ENCODE data around the gene CCT8.
A peak's percentile ranks its signal among the peaks of the same experiment; 100 is the strongest.

The CCT8 gene

DNA sequence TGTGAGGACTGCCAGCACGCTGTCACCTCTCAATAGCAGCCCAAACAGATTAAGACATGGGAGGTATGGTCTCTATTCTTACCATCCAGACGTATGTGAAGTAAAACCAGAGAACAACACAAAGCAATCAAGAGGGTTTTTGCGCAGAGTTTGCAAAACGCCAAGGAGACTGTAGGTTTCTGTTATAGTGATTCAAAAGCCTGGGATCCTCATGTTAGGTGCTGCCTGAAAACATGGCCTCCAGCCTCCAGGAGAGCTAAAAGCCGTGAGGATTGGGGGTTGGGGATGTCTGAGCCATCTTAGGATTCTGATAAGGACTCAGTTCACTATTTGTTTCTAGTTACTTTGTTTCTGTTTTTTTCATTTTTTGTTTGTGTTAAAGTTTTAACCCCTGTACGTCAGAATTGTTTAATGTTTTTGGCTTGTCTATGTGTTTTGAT, 4.2 kb upstream of the CCT8 start:
- no peak for DNase-seq (ENCODE audit: low read depth)

DNA sequence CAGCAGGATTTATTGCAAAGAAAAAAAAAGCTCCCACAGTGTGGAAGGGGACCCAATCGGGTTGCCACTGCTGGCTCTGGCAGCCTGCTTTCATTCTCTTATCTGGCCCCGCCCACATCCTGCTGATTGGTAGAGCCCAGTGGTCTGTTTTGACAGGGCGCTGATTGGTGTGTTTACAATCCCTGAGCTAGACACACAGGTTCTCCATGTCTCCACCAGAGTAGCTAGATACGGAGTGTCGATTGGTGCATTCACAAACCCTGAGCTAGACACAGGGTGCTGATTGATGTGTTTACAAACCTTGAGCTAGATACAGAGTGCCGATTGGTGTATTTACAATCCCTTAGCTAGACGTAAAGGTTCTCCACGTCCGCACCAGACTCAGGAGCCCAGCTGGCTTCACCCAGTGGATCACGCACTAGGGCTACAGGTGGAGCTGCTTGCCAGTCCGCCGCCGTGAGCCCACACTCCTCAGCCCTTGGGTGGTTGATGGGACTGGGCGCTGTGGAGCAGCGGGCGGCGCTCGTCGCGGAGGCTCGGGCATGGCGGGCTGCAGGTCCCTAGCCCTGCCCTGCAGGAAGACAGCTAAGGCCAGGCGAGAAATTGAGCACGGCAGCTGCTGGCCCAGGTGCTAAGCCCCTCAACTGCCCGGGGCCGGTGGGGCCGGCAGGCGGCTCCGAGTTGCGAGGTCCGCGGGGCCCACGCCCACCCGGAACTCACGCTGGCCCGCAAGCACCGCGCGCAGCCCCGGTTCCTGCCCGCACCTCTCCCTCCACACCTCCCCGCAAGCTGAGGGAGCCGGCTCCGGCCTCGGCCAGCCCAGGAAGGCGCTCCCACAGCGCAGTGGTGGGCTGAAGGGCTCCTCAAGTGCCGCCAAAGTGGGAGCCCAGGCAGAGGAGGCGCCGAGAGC, 3.5 kb upstream of the CCT8 start:
- peak; percentile 54 for DNase-seq (ENCODE audit: low read depth)

DNA sequence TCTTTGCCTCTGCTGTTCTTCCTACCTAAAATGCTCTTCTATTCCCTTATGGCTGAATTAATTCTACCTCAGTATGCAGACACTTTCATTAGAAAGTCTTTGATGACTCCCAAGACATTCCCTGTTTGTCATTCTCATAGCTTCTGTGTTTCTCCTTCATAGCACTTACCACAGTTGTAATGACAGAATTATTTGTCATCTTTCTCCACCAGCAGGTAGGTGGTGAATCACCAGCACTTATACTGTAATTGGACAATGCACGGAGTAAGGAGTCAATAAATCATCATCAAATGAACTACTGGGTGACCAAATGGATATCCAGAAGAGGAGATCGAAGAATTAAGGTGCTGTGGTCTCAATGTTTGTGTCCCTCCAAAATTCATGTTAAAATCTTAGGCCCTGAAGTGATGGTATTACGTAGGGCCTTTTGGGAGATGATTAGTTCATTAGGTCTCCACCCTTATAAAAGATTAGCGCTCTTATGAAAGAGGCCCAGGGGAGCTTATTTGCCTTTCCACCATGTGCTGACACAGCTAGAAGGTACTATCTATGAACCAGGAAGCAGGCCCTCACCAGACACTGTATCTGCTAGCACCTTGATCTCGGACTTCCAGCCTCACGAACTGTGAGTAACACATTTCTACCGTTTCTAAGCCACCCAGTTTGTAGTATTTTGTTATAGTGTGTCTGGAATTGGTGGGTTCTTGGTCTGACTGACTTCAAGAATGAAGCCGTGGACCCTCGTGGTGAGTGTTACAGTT, 2.4 kb upstream of the CCT8 start:
- no peak for DNase-seq (ENCODE audit: low read depth)

DNA sequence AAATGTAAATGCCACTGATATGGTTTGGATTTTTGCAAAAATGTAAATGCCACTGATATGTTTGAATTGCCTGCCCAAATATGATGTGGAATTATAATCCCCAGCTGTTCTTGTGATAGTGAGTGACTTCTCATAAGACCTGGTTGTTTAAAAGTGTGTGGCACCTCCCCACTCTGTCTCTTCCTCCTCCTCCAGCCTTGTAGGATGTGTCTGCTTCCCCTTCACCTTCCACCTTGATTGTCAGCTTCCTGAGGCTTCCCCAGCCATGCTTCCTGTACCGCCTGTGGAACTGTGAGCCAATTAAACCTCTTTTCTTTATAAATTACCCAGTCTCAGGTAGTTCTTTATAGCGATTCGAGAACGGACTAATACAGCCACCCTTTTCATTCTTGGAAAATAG, 1.3 kb upstream of the CCT8 start:
- no peak for DNase-seq (ENCODE audit: low read depth)

DNA sequence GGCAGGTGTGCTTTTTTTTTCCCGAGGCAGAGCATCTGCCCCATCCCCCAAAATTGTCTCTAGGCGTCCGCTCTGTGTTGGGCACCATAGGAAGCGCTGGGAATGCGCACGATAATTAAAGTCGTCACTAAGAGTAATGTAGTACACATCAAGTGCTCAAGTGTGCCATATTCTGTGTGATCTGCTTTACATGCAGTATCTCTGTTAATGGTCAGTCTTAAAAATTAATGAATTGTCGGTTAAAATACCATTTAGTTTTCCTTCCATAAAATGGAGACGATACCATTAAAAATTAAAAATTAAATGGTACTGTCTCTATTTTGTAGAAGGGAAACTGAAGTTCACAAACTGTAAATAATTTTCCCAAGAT, 544 bp upstream of the CCT8 start:
- DNase-seq (ENCODE audit: low read depth) = no peak

DNA sequence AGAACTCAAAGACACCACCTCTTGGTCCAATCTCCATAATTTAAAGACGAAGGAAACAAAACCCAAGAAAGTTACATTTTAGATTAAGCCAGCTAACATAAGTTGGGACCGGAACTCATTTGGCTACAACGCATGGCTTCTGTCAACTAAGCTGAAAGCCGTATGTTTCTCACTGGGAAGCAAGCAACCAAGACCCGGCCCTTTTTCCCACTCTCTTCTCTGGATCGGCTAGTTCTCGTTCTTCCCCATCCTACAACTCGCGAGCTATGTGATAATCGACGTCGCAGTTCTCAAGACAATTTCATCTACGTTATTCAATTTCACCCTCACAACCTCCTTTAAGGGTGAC, 601 bp downstream of the CCT8 start:
- DNase-seq (ENCODE audit: low read depth) = no peak

DNA sequence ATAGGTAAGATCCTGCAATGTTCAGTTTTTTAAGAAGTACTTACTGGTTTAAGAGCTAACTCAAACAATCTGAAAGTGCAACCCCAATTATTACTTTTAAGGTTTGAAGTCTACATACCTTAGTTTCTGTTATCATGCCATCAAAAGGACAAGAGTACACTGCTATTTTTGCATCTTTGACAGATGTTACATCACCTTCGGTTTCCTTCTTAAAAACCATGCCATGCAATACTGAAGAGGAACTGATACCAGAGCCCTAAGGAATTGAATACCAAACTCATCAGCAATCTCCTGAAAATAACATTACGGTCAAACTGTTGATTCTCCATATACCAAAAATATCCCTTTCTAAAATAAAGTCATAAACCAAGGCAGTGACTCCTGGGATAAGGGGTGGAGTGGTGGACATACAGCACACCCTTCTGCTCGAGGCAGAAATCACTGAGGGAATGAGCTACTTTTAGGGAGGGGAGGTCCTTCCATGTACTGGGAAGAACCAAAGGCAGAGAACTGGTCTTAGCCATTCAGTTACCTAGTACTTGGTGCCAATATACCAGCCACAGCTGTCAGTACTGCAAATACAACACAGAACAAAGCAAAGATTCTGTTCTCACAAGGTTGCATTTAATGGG, 8.5 kb downstream of the CCT8 start:
- DNase-seq (ENCODE audit: low read depth) = no peak

DNA sequence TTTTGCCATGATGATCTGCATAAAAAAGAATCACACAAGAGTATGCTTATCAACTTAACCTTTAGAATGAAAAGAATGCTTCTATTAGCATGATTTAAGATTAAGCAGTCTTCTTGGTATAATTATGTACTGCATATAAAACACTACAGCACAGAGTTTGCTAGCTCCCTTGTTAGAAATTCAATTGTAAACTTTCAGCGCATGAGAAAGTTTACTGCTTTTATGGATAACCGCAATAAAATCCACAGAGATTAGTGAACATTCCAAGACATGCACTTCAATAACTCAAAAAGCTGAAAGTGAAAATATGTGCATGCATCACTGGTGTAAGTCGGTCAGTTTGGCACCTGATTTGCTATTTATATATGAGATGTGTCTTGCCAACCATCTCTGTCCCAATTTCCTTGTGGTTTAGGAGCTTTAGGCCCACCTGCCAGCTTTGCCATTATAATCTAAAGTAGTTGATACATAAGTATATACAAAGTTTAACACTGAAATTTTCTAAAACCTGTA, 16.9 kb downstream of the CCT8 start:
- no peak for DNase-seq (ENCODE audit: low read depth)

DNA sequence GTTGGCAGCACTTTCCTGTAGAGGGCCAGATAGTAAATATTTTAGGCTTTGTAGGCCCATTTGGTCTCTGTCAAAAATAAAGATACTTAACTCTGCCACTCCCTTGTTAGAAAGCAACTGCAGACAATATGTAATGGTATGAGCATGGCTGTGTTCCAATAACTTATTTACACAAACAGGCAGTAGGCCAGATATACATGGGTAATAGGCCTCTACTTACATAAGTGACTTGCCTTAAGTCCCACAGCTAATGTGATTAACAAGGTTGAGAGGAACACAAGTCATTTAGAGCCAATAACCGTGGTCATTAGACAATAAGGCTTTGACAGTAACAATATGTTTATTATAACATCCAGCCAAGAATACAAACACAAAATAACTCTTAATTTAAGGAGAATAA, 17.4 kb downstream of the CCT8 start:
- DNase-seq (ENCODE audit: low read depth) = no peak

DNA sequence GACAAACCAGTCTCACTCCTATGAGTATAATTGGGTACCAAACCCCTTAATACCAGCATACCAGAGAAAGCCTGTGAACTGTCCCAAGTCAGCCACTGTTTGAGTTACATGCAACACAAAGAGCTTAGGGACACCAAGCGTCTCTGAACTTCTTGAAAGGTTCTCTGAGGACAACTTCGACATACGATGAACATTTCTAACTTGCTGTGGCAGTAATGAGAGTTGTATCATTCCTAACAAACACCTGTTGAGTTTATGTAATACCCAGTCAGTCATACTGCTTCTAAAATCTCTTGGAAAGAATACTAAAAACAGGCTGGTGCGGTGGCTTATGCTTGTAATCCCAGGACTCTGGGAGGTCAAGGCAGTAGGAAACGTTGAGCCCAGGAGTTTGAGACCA, 18.4 kb downstream of the CCT8 start:
- DNase-seq (ENCODE audit: low read depth) = no peak

DNA sequence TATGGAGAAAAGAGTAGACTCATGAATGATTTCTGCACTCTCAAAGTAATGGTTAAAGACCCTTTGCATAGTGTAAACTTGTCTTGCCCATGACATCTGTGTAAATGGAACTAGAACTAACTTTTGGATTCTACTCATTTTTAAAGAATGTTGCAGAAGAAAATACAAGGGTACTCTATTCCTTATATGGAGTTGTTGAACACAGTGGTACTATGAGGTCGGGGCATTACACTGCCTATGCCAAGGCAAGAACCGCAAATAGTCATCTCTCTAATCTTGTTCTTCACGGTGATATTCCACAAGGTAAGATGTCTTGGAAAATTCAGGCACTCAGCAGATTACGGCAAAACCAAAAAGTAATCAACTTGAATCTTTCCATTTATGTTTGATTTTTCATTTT, 19.8 kb downstream of the CCT8 start:
- no peak for DNase-seq (ENCODE audit: low read depth)

DNA sequence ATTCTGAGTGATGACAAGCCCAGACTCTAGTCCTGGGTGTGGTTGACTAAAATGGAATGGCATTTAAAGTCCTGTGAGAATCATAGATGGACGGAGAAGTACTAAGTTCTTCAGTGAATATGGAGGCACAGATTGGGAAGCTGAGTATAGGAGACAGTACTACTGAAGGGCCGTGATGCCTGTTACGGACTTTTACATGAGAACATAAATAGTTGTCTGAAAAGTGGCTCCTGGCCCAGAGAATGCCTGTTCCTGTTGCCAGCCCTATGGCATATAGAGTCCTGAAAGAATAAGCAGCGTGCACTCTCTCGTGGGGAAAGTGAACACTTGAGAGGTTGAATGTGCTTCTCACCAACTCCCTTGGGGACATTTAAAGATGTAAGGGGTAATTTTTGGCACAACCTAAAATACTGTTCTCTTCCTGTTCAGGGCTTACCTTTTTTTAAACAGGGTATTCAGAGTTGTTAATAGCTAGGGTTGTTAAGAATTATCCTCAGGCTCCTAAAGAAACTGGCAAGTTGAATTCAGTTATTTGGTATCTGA, 20.4 kb downstream of the CCT8 start:
- no peak for DNase-seq (ENCODE audit: low read depth)

DNA sequence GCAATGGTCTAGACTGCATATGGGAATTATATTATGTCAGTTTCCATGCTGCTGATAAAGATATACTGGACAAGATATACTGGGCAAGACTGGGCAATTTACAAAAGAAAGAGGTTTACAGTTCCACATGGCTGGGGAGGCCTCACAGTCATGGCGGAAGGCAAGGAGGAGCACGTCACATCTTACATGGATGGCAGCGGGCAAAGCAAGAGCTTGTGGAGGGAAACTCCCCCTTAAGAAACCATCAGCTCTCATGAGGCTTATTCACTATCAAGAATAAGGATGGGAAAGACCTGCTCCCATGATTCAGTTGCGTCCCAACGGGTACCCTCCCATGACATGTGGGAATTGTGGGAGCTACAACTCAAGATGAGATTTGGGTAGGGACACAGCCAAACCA, 21.2 kb downstream of the CCT8 start:
- no peak for DNase-seq (ENCODE audit: low read depth)

DNA sequence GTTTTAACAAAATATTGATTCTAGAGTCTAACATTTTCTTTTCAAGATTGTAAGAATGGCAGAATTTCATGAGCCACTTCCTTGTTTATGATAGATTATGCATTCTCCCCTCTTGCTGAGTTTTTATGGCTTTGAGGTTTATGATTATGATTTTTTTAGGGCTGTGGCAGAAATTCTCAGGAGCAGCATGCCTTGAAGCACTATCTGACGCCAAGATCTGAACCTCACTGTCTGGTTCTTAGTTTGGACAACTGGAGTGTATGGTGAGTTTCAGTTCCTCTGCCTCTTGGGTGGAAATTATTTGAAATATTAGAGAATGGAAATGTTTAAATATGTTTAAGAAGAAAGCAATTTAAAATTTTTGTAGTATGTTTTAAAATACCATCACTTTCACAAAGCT, 38.8 kb downstream of the CCT8 start:
- DNase-seq (ENCODE audit: low read depth) = no peak

DNA sequence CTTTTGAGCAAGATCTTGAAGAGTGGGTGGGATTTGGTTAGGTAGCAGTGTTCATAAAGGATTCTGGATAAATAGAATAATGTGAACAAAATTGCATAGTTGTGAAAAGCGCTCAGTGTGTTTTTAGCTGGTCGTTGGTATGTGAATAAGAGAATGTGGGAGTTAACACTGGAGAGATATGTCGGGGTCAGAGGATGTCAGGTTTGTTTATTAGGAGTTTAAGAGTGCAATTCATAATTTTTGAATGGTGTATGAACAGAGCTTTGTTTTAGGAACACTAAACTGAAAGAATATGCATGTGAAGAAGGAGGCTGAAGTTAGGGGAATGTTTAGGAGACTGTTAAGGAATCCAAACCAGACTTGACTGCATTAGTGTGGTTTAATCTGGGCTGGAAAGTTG, 39.6 kb downstream of the CCT8 start:
- DNase-seq (ENCODE audit: low read depth) = no peak

DNA sequence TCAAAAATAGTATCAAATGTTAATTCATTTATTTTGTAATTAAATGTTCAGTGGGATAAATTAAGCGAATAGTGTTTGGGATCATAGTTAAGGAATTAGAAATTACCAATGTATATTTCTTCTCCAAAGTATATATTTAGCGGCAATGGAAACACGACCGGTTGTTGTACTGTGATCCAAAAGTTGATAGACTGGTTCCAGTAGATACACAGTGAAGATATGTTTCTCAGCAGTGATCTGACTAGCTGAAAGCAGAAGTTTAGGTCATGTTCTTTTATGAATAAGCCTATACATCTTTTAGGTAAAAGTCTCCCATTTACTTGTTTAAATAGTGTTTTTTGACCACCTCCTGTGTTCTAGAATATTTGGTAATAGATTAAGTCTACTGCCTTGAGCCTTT, 40.1 kb downstream of the CCT8 start:
- no peak for DNase-seq (ENCODE audit: low read depth)

DNA sequence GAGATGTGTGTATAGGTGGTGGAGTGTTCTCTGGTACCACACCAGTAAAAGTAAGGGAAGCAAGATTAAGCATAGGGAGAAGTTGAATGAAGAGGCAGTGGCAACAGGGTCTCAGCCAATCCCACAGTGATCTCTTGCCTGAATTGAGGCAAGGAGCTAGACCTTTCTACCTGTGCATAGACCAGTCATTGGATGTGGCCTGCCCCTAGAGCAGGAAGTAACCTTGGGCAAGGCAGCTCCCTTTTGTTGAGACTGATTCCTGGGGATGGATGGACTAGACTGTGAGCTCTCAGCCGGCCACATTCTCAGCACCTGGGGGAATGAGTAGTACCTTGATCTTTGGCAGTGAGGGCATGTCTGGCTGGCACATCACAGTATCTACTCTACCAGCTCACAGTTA, 42.5 kb downstream of the CCT8 start:
- no peak for DNase-seq (ENCODE audit: low read depth)

DNA sequence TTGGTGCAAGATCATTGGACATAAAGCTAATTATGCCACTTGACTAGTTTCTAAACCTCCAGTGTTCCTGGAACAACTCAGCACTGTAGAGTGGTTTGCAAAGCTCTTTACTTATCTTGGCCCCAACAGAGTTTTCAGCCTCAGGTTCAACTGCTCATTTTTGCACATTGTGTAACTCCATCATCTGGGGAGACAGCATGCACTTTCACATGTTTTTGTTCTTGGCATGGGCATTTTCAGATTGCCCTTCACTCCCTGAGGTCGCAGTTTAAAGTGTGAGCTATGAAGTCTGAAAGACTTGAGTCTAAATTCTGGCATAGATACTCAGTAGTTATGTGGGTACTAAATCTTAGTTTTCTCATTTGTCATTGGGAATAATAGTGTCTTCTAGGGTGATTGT, 43.9 kb downstream of the CCT8 start:
- DNase-seq (ENCODE audit: low read depth) = no peak

DNA sequence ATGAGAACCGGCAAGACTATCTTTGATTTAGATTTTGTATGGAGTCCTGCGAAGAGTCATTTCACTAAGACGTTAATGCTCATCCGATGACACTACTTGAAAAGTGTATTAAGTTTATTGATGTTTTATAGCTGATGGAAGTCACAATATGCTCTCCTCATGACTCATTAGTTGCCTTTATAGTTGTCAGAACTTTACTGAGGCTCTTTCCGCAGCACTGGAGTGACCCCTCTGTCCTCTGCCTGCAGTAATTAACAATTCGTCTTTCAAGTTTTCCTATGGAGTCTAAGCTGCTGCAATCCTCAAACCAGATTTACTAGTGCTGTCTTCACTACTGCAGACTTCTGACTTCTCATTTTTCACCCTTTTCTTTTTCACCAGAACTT, 48.1 kb downstream of the CCT8 start:
- DNase-seq (ENCODE audit: low read depth) = no peak

DNA sequence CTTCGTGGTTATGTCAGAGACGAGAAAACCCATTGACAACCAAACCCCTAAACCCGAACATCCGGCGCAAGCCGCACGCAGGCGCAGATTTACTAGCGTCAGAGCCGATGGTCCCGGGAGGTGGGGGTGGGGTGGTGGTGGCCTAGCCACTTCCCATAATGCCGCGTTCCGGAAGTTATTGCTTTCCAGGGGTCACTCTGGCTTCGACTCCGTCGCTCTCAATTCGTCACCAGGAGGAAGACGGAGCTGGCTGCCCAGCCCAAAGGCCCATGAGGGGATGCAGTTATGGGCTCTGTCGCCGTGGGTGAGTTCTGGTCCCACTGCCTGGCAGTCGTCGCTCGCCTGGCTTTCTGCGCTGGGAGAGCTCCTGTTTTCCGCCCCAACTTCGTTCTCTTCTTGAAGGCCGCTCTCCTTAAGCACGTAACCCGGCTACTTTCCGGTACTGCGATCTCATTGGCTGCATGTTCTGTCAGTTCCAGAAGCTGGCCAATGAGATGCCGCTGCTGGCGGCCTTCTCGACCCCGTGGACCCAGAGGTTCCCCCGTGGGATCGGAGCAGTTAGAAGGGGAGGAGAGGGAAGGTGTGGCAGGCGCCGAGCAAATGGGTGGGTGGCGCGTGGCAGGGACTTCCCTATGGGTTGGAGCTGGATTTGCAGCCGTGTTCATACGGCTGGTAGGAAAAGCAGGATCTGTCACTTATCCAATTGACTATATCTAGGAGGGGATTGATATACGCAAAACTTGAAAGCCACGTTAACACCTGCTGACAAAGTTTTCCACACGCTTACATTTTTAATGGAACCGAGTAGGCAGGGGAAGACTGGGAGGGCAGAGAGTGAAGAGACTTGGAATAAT, 48.7 kb downstream of the CCT8 start, which contains the start of gene USP16:
USP16 (plus strand) TSS at position 195 of the 854 bp plus-strand sequence. CDS start 3,246 bp downstream, outside the sequence.
- peak; percentile 87 for DNase-seq (ENCODE audit: low read depth)

DNA sequence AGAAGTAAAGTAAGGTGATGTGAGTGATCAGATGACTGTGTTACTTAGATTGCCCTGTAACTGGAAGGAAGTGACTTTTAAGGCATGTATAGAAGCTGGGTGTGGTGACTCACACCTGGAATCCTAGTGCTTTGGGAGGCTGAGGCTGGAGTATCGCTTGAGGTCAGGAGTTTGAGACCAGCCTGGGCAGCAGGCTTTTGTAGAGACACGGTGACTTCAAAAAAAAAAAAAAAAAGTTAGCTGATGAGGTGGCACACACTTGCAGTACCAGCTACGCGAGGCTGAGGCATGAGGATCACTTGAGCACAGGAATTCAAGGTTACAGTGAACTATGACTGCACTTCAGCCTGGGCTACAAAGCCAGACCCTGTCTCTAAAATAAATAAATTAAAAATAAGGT, 51.3 kb downstream of the CCT8 start:
- DNase-seq (ENCODE audit: low read depth) = no peak

DNA sequence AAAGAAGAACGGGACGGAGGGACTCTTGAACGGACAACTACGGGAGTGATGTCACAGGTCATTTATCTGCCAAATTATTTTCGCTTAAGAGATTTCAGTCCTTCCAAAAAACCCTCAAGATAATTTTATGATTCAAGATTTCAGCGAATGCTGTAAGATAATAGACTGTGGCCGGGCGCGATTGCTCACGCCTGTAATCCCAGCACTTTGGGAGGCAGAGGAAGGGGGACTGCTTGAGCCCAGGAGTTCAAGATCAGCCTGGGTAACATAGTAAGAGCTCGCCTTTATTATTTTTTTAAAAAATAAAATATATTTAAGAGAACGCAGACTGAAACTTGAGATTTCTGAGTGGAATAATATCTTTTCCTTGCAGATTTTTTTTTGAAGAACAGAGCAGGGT, 54.9 kb downstream of the CCT8 start:
- no peak for DNase-seq (ENCODE audit: low read depth)

Measured in activated T-helper 1 cell treated with Interleukin-2 at 50 U/mL for 16 hours (primary cell).